Mucosa of stomach (tissue), 1 donor: Measurements from ENCODE around the gene ATF6.

Experiments used
- H3K27me3 ChIP-seq: one replicate; pipeline ENCODE4 v1.7.0; 2013; ENCODE audit warnings: mild to moderate bottlenecking, low read length; ENCODE audit not compliant: control insufficient read depth, insufficient read depth
- H3K36me3 ChIP-seq: one replicate; pipeline ENCODE4 v1.7.0; 2013; ENCODE audit warnings: low read length; ENCODE audit not compliant: control insufficient read depth, insufficient read depth
- H3K4me1 ChIP-seq: one replicate; pipeline ENCODE4 v1.7.0; 2013; ENCODE audit warnings: mild to moderate bottlenecking, low read length; ENCODE audit not compliant: control insufficient read depth, insufficient read depth
- H3K4me3 ChIP-seq: one replicate; pipeline ENCODE4 v1.7.0; 2013; ENCODE audit warnings: low read length
- H3K9ac ChIP-seq: one replicate; pipeline ENCODE4 v1.7.0; 2013; ENCODE audit warnings: mild to moderate bottlenecking, low read length, moderate library complexity
- H3K9me3 ChIP-seq: one replicate; pipeline ENCODE4 v1.7.0; 2013; ENCODE audit warnings: mild to moderate bottlenecking, low read length, moderate library complexity; ENCODE audit not compliant: control insufficient read depth
- donor health status: Pancreatic carcinoma.

ATF6 gene

DNA sequence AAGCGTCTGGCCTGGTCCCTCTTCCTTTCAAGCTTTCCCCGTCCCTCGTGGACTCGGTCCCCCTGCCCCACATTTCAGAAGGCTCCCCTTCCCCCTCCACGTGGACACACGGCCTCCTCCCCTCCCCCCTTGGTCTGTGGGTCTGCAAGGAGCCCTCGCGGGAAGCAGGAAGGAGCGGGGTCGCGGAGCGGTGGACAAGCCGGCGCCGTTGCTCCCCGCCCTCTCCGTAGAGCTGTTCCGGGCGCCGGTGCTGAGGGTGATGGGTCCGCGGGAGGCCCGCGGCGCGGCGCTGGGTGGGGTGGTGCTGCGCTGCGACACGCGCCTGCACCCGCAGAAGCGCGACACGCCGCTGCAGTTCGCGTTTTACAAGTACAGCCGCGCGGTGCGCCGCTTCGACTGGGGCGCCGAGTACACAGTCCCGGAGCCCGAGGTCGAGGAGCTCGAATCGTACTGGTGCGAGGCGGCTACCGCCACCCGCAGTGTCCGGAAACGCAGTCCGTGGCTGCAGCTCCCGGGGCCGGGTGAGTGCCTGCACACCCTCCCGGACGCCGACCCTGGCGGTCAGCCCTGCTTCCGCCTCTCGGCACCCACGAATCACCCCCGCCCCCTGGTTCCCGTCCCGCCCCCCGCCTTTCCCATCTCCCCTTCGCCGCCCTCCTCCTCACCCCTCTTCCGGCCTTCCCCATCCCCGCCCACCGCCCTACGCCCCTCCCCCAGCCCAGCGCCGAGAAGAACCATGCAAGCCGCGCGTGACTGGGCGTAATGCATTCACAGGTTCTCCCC, 39.5 kb upstream of the ATF6 start:
- H3K9ac ChIP-seq, result peak overlapping the region; percentile 59

DNA sequence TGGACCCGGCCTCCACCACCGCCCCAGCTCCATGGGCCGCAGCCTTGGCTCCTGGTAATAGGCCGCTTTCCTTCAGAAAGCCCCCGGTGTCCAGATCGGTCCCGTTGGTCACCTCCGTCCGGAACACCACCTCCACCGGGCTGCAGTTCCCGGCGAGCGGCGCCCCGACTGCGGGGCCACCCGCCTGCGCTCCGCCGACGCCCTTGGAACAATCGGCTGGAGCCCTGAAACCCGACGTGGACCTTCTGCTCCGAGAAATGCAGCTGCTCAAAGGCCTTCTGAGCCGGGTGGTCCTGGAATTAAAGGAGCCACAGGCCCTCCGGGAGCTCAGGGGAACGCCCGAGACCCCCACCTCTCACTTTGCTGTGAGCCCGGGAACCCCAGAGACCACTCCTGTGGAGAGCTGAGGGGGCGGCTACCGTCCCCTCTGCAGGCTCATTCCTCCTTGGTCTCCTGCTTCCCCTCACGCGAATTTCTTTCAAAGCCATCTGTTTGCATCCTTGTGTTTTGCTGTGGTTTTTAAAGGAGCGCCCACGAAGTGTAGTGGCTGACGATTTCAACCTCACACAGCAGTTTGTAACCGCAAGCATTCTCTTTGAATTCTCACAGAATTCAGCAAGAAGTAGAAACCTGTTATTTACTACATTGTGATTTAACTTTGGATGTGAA, 38.7 kb upstream of the ATF6 start:
- no peaks in the 10 kb centered on the region for H3K4me1 ChIP-seq
- H3K36me3 ChIP-seq, result no peaks in the 10 kb centered on the region
- H3K4me3 ChIP-seq, result peak overlapping the region; percentile 0
- H3K27me3 ChIP-seq, result peaks cover 44% of the 10 kb centered on the region
- H3K9me3 ChIP-seq, result no peaks in the 10 kb centered on the region
- H3K9ac ChIP-seq, result peak overlapping the region; percentile 59

More for the DNA sequence above, 39.5 kb upstream of the ATF6 start:
- Histone ChIP-seq H3K4me1 (no peaks in the 10 kb centered on the region), H3K27me3 (peaks cover 51% of the 10 kb centered on the region), H3K9me3 (no peaks in the 10 kb centered on the region), H3K4me3 (peak overlapping the region; percentile 48), H3K36me3 (no peaks in the 10 kb centered on the region)

DNA sequence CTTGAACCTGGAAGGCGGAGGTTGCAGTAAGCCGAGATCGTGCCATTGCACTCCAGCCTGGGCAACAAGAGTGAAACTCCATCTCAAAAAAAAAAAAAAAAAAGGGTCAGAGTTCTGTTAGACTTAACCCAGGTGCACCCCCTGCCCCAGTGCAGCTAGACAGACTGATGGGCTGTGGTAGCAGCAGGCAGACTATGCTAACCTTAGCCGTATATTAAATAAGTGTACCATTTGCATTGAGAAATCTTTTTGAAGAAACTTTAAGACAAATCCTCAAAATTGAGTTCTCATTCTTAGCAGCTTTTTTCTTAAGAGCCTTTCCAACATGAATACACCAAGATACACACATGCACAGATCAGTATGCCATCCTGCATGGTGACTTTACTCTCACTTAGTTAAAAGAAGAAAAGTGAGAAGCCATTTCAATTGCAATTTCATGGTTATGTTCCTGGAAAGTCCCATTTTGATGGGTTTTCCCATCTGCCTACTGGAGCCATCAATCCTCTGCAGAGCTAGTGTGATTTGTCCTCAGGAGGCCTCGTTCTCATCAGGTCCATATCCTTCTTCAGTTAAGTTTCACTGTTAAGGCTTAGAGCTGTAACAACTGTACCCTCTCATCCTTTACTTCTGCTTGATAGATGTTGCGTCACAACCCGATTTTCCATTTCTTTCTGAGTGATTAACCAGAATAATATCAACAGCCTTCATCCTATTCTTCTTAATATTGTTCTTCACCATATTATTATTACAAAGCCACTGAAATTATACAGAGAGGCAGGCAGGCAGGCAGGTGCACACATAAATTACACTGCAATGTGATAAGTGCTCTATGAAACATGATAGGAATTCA, 37.5 kb upstream of the ATF6 start:
- H3K36me3 ChIP-seq, result no peaks in the 10 kb centered on the region
- no peak overlapping the region for H3K4me3 ChIP-seq
- H3K9me3 ChIP-seq, result no peaks in the 10 kb centered on the region
- H3K27me3 ChIP-seq, result peaks cover 33% of the 10 kb centered on the region
- H3K4me1 ChIP-seq, result no peaks in the 10 kb centered on the region
- H3K9ac ChIP-seq, result no peak overlapping the region

DNA sequence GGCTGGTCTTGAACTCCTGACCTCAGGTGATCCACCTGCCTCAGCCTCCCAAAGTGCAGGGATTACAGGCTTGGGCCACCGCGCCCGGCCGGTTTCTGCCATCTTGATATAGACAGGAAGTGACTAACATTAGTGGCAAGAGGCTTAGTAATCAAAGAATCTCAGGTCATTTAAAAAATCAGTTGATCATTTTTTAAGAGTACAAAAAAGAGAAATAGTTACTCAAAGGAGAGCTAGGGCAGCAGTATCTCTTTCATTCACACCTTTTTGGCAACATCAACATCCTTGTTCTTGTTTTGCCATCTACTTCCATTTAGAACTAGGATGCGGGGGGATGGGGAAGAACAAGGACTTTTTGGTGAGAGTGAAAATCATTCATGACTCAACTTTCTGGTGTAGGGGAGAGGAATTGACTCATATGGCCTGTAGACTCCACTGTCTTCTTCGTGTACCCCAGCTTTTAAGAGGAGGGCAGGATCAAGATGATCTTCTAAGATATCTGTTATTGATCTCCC, 36.0 kb upstream of the ATF6 start:
- no peaks in the 10 kb centered on the region for H3K36me3 ChIP-seq
- no peaks in the 10 kb centered on the region for H3K9me3 ChIP-seq
- no peaks in the 10 kb centered on the region for H3K4me1 ChIP-seq
- peaks cover 22% of the 10 kb centered on the region for H3K27me3 ChIP-seq
- no peak overlapping the region for H3K9ac ChIP-seq
- no peak overlapping the region for H3K4me3 ChIP-seq

DNA sequence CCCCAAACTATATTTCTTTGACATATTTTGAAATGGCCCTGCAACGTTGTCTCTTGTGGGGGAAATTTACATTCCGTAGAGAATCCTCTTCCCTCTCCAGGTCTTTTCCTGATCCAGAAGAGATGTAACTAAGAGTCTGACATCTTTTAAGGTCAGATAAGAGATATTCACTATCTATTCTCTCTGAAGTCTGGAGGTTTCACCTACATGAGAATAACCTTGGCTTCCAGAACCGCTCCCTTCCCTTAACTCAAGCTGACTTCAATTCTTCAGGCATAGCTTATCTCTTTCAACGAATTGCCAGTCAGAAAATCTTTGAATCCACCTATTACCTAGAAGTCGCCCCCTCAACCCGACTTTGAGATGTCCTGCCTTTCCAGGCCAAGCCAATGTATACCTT, 34.9 kb upstream of the ATF6 start:
- peaks cover 7% of the 10 kb centered on the region for H3K4me1 ChIP-seq
- no peak overlapping the region for H3K9ac ChIP-seq
- H3K9me3 ChIP-seq, result no peaks in the 10 kb centered on the region
- H3K27me3 ChIP-seq, result peaks cover 11% of the 10 kb centered on the region
- H3K4me3 ChIP-seq, result no peak overlapping the region
- no peaks in the 10 kb centered on the region for H3K36me3 ChIP-seq

DNA sequence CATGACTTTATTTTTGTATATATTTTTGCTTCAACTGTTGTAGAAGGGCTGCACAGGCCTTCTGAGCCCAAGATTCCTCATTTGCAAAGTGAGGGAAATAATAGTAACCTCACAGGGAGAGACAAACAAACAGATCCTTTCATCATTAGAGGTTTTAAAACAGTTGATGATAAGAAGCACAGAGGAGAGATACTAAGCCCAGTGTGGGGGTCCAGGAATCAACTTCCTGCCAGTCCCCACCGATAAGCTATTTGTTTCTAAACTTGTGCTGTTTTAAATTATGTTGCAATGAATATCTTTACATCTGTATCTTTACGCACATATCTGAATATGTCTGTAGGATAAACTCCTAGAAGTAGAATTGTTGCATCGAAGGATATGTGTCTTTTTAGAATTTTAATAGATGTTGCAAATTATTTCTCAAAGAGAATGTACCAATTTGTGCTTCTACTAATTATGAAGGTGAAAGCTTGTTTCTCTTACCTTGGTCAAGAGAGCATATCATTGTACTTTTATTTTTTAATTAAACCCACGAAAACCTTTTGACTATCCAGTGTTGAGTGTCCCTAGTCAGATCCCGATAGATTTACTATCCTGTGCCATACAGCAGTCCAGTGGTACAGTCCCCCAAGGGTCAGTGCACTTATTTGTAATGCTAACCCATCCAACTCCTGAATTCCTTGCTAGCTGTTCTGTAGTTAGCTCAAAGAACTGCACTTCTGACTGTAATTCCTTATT, 34.0 kb upstream of the ATF6 start:
- Histone ChIP-seq H3K4me3 (no peak overlapping the region), H3K27me3 (peaks cover 5% of the 10 kb centered on the region), H3K36me3 (no peaks in the 10 kb centered on the region), H3K4me1 (peaks cover 7% of the 10 kb centered on the region), H3K9ac (no peak overlapping the region), H3K9me3 (no peaks in the 10 kb centered on the region)

DNA sequence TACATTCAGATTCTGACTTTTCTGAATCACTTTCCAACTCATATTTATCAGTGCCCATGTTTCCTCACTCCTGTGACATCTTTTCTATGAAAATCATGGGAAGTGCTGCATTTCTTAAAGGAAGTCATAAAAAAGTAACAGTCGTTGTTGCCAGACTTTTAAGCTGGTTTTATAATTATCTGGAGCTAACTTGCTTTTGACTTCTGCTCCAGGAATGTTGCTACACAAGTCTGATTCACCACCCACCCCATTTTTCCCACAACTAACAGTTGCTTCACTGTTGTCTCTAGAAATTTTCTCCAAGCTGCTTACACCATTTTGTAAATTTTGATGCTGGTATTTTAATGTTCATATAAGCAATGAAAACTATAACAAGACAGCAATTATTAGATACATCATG, 32.6 kb upstream of the ATF6 start:
- no peak overlapping the region for H3K9ac ChIP-seq
- no peak overlapping the region for H3K4me3 ChIP-seq
- no peaks in the 10 kb centered on the region for H3K9me3 ChIP-seq
- H3K27me3 ChIP-seq, result no peaks in the 10 kb centered on the region
- peaks cover 7% of the 10 kb centered on the region for H3K4me1 ChIP-seq
- H3K36me3 ChIP-seq, result no peaks in the 10 kb centered on the region

DNA sequence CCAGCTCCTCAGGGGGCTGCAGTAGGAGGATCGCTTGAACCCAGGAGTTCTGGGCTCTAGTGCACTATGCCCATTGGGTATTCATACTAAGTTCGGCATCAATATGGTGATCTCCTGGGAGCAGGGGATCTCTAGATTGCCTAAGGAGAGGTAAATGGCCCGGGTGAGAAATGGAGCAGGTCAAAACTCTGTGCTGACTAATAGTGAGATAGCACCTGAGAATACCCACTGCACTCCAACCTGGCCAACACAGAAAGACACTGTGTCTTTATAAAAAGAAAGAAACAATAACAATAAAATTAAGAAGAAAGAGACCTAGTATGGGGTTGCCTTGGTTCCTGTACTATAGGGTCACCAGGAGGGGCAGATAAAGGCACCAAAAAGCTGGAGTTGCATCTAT, 30.3 kb upstream of the ATF6 start:
- H3K4me3 ChIP-seq, result no peak overlapping the region
- H3K27me3 ChIP-seq, result no peaks in the 10 kb centered on the region
- H3K9ac ChIP-seq, result no peak overlapping the region
- H3K4me1 ChIP-seq, result peaks cover 7% of the 10 kb centered on the region
- H3K36me3 ChIP-seq, result no peaks in the 10 kb centered on the region
- no peaks in the 10 kb centered on the region for H3K9me3 ChIP-seq

DNA sequence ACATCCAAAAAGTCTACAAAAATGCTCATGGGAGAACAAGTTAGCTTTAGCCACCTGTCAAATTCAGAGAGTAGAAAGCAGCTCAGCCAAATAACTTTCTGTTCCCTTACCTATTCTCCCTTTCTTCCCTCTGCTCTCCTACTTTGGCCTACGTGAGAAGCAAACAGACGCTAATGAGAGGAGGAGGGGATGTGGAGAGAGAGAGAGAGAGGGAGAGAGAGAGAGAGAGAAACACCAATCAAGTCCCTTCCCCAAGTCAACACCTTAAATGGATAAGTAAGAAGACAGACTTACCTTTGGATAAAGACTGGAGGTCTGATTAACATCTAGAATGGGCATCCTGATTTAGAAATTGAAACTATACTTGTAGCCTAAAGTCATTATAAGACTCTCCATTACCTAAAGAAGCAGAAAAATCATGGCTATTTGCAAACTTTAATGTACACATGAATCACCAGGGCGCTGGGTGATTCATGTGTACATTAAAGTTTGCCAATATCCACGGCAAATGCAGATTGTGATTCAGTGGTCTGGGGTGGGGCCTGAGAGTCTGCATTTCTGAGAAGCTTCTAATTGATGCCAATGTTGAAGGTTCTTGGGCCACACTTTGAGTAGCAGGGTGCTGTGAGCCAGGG, 29.7 kb upstream of the ATF6 start:
- Histone ChIP-seq H3K4me3 (no peak overlapping the region), H3K36me3 (no peaks in the 10 kb centered on the region), H3K9ac (no peak overlapping the region), H3K9me3 (no peaks in the 10 kb centered on the region), H3K27me3 (no peaks in the 10 kb centered on the region), H3K4me1 (peaks cover 7% of the 10 kb centered on the region)

DNA sequence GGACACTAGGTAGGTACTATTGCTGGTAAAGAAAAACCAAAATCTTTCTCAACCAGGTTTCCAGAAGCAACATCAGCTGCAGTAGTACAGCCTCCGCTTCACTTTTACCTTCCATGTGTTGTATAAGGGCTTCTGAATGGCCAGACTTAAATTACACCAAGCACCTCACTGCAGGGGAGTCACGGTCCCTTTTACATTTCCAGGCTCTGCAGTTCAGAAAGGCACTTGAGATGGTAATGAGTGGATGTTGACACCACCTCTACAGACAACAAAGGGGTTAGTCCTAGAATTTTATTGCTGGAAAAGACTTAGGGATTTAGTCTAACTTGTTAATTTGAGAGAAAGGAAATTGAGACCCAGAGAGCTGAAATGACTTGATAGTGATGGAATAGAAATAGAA, 28.5 kb upstream of the ATF6 start:
- Histone ChIP-seq H3K4me1 (peaks cover 7% of the 10 kb centered on the region), H3K9ac (no peak overlapping the region), H3K9me3 (no peaks in the 10 kb centered on the region), H3K27me3 (no peaks in the 10 kb centered on the region), H3K4me3 (no peak overlapping the region), H3K36me3 (no peaks in the 10 kb centered on the region)

DNA sequence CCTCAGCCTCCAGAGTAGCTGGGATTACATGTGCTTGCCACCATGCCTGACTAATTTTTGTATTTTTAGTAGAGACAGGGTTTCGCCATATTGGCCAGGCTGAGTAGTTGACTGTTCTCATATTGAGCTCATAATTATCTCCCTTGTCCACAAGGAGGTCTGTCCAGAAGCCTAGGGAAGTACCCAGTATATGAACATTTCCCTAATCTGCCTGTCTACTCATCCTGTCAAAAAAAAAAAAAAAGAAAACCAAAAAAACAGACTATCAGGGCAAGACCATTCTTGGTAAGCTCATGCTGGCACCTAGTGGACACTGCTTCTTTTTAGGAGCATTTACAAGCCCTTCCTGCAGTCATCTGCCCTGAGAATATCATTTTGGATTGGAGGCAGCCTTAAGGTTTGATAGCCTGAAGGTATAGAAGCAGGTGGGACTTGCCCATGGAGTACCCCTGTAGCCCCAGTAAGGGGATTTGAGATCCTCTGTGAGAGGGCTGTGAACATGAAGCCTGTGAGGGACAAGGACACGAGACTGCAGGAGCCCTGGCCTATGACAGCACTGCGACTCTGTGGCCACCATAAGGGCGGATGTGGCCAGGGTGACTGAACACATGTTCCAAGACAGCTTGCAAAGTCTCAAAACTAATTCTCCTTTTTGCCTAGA, 27.4 kb upstream of the ATF6 start:
- Histone ChIP-seq H3K9ac (no peak overlapping the region), H3K9me3 (no peaks in the 10 kb centered on the region), H3K27me3 (no peaks in the 10 kb centered on the region), H3K4me1 (peaks cover 7% of the 10 kb centered on the region), H3K4me3 (no peak overlapping the region), H3K36me3 (no peaks in the 10 kb centered on the region)
